Adrenal gland (tissue), 5 donors: ENCODE results near the gene DUSP18.

Experiments
- CTCF ChIP-seq, 6 experiments: fragments of 450-650 bp in 4 of 6; fragments of 200-600 bp in 2 of 6; sonication (generic) in 1 of 6; IDR thresholded peaks; 1 replicate in 5 of 6; 2 replicates in 1 of 6; pipeline versions ENCODE4 v1.5.1 to v1.8.0; 2016 to 2021; ENCODE audit warnings: antibody characterized with exemption in 6 of 6, mild to moderate bottlenecking in 2 of 6, moderate library complexity in 1 of 6
- POLR2A ChIP-seq, 2 donors: fragments of 450-650 bp; IDR thresholded peaks; one replicate each; pipeline ENCODE4 v1.6.1; 2017; ENCODE audit warnings: antibody characterized with exemption in 2 of 2, mild to moderate bottlenecking in 2 of 2, moderate library complexity in 1 of 2
- donor health status: DM: no; HTN: no; CAD: no.

- TF ChIP-seq CTCF (IDR thresholded peaks at IDR 0.05) (no peak), POLR2A (IDR thresholded peaks at IDR 0.05) (no peak)
These were observed 46.4 kb upstream of the DUSP18 start for GRCh38 chr22:30714062-30714461.
